Spleen (tissue), 11 donors: ENCODE data around the gene ST3GAL4. TPM values are rescaled to one million over a fixed set of nuclear protein-coding genes. Genes with fewer than 3 reads are reported as not detected.

Source experiments
- DNase-seq: peaks from one replicate; pipeline ENCODE4 v3.0.0-alpha.2; 2020
- H3K27ac ChIP-seq, 8 donors: fragments of 200-600 bp; sonication (generic) in 7 of 8; 1 replicate in 4 of 8; 2 replicates in 4 of 8; pipeline versions ENCODE4 v1.5.0 to v1.8.0; 2016 to 2021; ENCODE audit warnings: inconsistent platforms in 4 of 8, mild to moderate bottlenecking in 4 of 8, moderate library complexity in 1 of 8
- H3K27me3 ChIP-seq, 7 donors: fragments of 200-600 bp; sonication (generic) in 6 of 7; replicated peaks in 1 of 7; 1 replicate in 4 of 7; 2 replicates in 3 of 7; pipeline versions ENCODE4 v1.5.0 to v1.8.0; 2016 to 2021; ENCODE audit warnings: inconsistent platforms in 3 of 7, mild to moderate bottlenecking in 1 of 7
- H3K36me3 ChIP-seq, 6 donors: fragments of 200-600 bp; sonication (generic) in 5 of 6; 1 replicate in 4 of 6; 2 replicates in 2 of 6; pipeline versions ENCODE4 v1.5.0 to v1.8.0; 2016 to 2021; ENCODE audit warnings: inconsistent platforms in 2 of 6
- H3K4me1 ChIP-seq, 6 donors: fragments of 200-600 bp; sonication (generic) in 5 of 6; 1 replicate in 3 of 6; 2 replicates in 3 of 6; pipeline versions ENCODE4 v1.5.0 to v1.8.0; 2016 to 2021; ENCODE audit warnings: inconsistent platforms in 3 of 6
- H3K4me3 ChIP-seq, 8 donors: fragments of 200-600 bp; sonication (generic) in 7 of 8; 1 replicate in 4 of 8; 2 replicates in 4 of 8; pipeline versions ENCODE4 v1.5.0 to v1.8.0; 2016 to 2021; ENCODE audit warnings: inconsistent platforms in 4 of 8, mild to moderate bottlenecking in 4 of 8, moderate library complexity in 2 of 8
- H3K9me3 ChIP-seq, 8 donors: fragments of 200-600 bp; sonication (generic) in 7 of 8; 1 replicate in 4 of 8; 2 replicates in 4 of 8; pipeline versions ENCODE4 v1.5.0 to v1.8.0; 2016 to 2021; ENCODE audit warnings: inconsistent platforms in 4 of 8
- CTCF ChIP-seq, 11 experiments: fragments of 200-600 bp in 7 of 11; fragments of 450-650 bp in 4 of 11; sonication (generic) in 4 of 11; IDR thresholded peaks in 8 of 11; conservative IDR thresholded peaks in 3 of 11; 1 replicate in 7 of 11; 2 replicates in 4 of 11; pipeline versions ENCODE4 v1.4.0 to v1.8.0; 2016 to 2021; ENCODE audit warnings: antibody characterized with exemption in 11 of 11, inconsistent platforms in 4 of 11, mild to moderate bottlenecking in 1 of 11
- POLR2A ChIP-seq, 3 donors: fragments of 450-650 bp; IDR thresholded peaks; one replicate each; pipeline ENCODE4 v1.5.1; 2017; ENCODE audit warnings: antibody characterized with exemption in 3 of 3, mild to moderate bottlenecking in 1 of 3
- POLR2AphosphoS5 ChIP-seq, 3 donors: sonication (generic); formaldehyde crosslinking; IDR thresholded peaks; one replicate each; pipeline ENCODE4 v1.5.1; 2017; ENCODE audit warnings: antibody characterized with exemption in 3 of 3
- whole genome bisulfite sequencing, 5 donors: extraction: QIAGEN DNeasy Blood & Tissue Kit in 3 of 5; methylation state at CpG; one replicate each; pipeline versions ENCODE4 v1.1.5 to v1.1.7; 2013 to 2018; 5-methylcytosine and 5-hydroxymethylcytosine counted together
- intact Hi-C: fragments of 100-400 bp; cut with DNase I; formaldehyde crosslinking; loops from one replicate; pipeline ENCODE4 v1.15.0; 2023; ENCODE audit warnings: low total_unique reads
- polyA plus RNA-seq, 3 donors: library from polyadenylated mRNA; stranded (reverse); fragments of 200-250 nt; gene quantifications; one replicate each; pipeline ENCODE4 v1.2.1, GENCODE V29; 2013
- total RNA-seq, 7 donors: library from RNA; depleted of rRNA in 3 of 7; stranded (reverse); fragments of >200 nt in 3 of 7; fragmentation: NEBNext Ultra II Directional in 4 of 7; extraction: Animal tissue kit (Norgen Biotek cat#: 25700) in 4 of 7; gene quantifications; one replicate each; pipeline versions ENCODE4 v1.1.0 to v1.2.1, GENCODE V29; 2016 to 2021
- donor health status: healthy with polysubstance abuse.
- donor health status: DM: no; HTN: no; CAD: no; lungs with moderate emphysema.
- donor health status: DM: no; HTN: no; CAD: no.
- donor health status: Bipolar disorder and iron deficiency.
- donor health status: healthy.
- donor health status: DM: no; HTN: no; CAD: no.
- donor health status: DM: yes; HTN: yes; CAD: no.

Gene ST3GAL4
- total and polyA plus RNA-seq, 10 donors, result 12.8 to 102 (median 47.4) TPM

DNA sequence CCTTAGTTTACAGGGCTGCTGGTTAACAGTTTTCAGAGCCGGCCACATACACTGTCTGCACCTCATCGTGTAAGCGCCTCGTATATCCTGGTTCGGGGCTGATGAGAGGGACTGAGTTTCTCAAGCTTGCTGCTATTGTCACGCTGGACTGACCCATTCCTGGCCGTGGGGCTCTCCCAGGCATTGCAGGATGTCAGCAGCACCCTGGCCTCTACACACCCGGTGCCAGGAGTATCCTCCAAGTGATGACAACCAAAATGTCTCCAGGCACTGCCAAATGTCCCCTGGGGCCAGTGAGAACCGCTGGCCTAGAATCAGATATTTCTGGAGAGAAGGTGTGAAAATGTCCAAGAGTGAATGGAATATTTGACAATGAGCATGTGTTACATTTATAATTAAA lies 82.8 kb downstream of the ST3GAL4 start:
- intact Hi-C loops, result loop anchor here (5.0 kb wide), 1 partner anchor 44 kb away; no protein-coding TSS in a partner anchor

DNA sequence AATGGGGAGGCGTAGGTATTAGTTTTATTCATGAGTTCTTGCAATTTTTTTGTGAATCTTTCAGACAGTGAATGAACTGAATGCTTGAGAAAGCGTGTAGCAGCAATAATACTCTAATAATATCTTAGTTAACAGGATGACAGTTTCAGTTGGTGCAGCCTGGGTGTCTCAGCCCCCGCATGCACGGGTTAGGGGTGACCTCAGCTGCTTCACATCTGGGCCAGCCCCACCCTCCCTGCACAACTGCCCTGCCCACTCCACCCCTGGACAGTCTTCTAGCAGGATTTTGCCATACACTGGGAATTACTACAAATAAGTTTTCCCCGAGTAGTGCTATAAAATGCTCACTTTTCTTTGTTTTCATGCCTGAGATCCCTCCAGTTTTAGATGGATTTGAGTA lies 83.2 kb downstream of the ST3GAL4 start:
- H3K27me3 ChIP-seq, result peaks cover 0 to 31% (median 0%) of the 10 kb centered on the region in 7 donors
- 49 to 75% (median 66%) methylated on average over 5 of the region's 5 CpGs for WGBS, 5 donors
- H3K27ac ChIP-seq, result peak overlapping the region in 4 of 8 donors; percentile 5 to 51 (median 34)
- H3K4me1 ChIP-seq, result peaks cover 10 to 59% (median 30%) of the 10 kb centered on the region in 6 donors
- no peak overlapping the region for H3K4me3 ChIP-seq
- TF ChIP-seq CTCF (IDR thresholded peaks at IDR 0.05 in 8 of 11, conservative IDR thresholded peaks at IDR 0.05 in 3 of 11), result no peak
- TF ChIP-seq POLR2AphosphoS5 (IDR thresholded peaks at IDR 0.05), result peak in 2 of 3 donors; percentile 23 to 30
- no peaks in the 10 kb centered on the region for H3K36me3 ChIP-seq
- no peaks in the 10 kb centered on the region for H3K9me3 ChIP-seq
- intact Hi-C loops, result loop anchor here (5.0 kb wide), 1 partner anchor 44 kb away; no protein-coding TSS in a partner anchor
- DNase-seq, result no peak

More for the DNA sequence above, 82.8 kb downstream of the ST3GAL4 start:
- DNase-seq, result no peak
- 77 to 87% (median 78%) methylated on average over 9 of the region's 9 CpGs for WGBS, 5 donors
- H3K27ac ChIP-seq, result peak overlapping the region in 3 of 8 donors; percentile 25 to 51 (median 33)
- H3K4me3 ChIP-seq, result no peak overlapping the region
- no peaks in the 10 kb centered on the region for H3K36me3 ChIP-seq
- peaks cover 0 to 30% (median 0%) of the 10 kb centered on the region in 7 donors for H3K27me3 ChIP-seq
- TF ChIP-seq CTCF (IDR thresholded peaks at IDR 0.05 in 8 of 11, conservative IDR thresholded peaks at IDR 0.05 in 3 of 11) (no peak), POLR2A (IDR thresholded peaks at IDR 0.05) (no peak), POLR2AphosphoS5 (IDR thresholded peaks at IDR 0.05) (no peak)
- no peaks in the 10 kb centered on the region for H3K9me3 ChIP-seq
- peaks cover 10 to 63% (median 32%) of the 10 kb centered on the region in 6 donors for H3K4me1 ChIP-seq

GRCh38 chr11:126440276-126440675 lies 84.8 kb downstream of the ST3GAL4 start:
- H3K4me1 ChIP-seq, result peaks cover 7 to 43% (median 17%) of the 10 kb centered on the region in 6 donors
- H3K4me3 ChIP-seq, result no peak overlapping the region
- WGBS, 5 donors, result 72 to 85% (median 81%) methylated on average over 17 to 22 of the region's 22 CpGs
- DNase-seq, result no peak
- H3K36me3 ChIP-seq, result no peaks in the 10 kb centered on the region
- TF ChIP-seq POLR2A (IDR thresholded peaks at IDR 0.05) (no peak), CTCF (IDR thresholded peaks at IDR 0.05 in 8 of 11, conservative IDR thresholded peaks at IDR 0.05 in 3 of 11) (no peak), POLR2AphosphoS5 (IDR thresholded peaks at IDR 0.05) (no peak)
- H3K9me3 ChIP-seq, result no peaks in the 10 kb centered on the region
- intact Hi-C loops, result loop anchor here (10.0 kb wide), 1 partner anchor 905 kb away; no protein-coding TSS in a partner anchor
- peaks cover 0 to 31% (median 0%) of the 10 kb centered on the region in 7 donors for H3K27me3 ChIP-seq
- peak overlapping the region in 3 of 8 donors; percentile 22 to 51 (median 44) for H3K27ac ChIP-seq

DNA sequence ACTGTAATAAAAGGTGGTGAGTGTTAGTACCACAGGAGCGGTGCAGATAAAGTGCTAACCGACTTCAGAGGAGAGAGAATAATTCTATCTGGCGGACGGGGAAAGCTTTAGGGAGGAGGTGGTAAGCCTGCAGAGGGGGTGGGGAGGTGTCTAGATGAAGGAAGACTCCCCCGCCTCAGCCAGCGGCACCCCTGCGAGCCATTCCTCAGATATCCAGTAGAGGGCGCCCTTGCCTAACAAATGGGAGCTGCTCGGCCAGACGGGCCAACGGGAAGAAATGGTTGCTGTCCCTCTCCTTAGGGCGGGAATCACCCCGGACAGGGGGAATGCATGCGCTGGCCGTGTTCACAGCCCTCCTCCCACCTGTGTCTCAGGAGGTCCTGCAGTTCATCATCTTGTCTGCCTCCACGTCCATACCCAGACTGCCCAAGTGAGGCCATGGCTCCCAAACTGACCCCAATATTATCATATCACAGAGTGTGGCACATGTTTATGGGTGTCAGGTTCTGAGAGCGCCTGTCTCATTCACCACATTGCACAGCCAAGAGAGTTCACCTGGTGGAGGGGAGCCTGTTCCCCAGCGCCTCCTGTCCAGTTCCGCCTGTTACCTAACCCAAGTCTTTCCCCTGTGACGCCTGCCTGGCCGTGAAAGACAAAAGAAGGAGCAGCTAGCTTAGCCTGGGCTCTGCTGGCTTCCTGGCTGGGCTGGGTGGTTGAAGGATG lies 85.5 kb downstream of the ST3GAL4 start:
- Histone ChIP-seq H3K4me1 (peaks cover 3 to 36% (median 13%) of the 10 kb centered on the region in 6 donors), H3K4me3 (no peak overlapping the region), H3K36me3 (no peaks in the 10 kb centered on the region), H3K9me3 (no peaks in the 10 kb centered on the region), H3K27ac (peak overlapping the region in 2 of 8 donors; percentile 22 to 51), H3K27me3 (peaks cover 0 to 31% (median 0%) of the 10 kb centered on the region in 7 donors)
- intact Hi-C loops, result loop anchor here (10.0 kb wide), 1 partner anchor 904 kb away; no protein-coding TSS in a partner anchor
- WGBS, 5 donors, result 23 to 28% (median 24%) methylated on average over 21 of the region's 21 CpGs
- TF ChIP-seq POLR2A (IDR thresholded peaks at IDR 0.05) (no peak), POLR2AphosphoS5 (IDR thresholded peaks at IDR 0.05) (peak in 2 of 3 donors; percentile 31 to 36), CTCF (IDR thresholded peaks at IDR 0.05 in 8 of 11, conservative IDR thresholded peaks at IDR 0.05 in 3 of 11) (peak; percentile 95 to 99 (median 97))
- DNase-seq, result peak; percentile 91
